HL-60 (cell line): ENCODE data around the gene CYP2J2.

Experiments used
- DNase-seq, 2 experiments: peaks; one replicate each; pipeline ENCODE4 v3.0.0-alpha.2; 2010 to 2020; ENCODE audit warnings: low read depth in 1 of 2, low spot score in 1 of 2
- H3K27ac ChIP-seq: fragments of 250-450 bp; sonication (Bioruptor Pico); replicated peaks from 2 replicates; pipeline ENCODE4 v1.5.1; 2020; ENCODE audit warnings: mild to moderate bottlenecking, moderate library complexity
- H3K27me3 ChIP-seq: fragments of 250-450 bp; sonication (Bioruptor Pico); 2 replicates; pipeline ENCODE4 v1.5.1; 2021; ENCODE audit warnings: mild to moderate bottlenecking, moderate library complexity; ENCODE audit not compliant: insufficient read depth, poor library complexity, severe bottlenecking
- H3K4me3 ChIP-seq: replicated peaks from 2 replicates; pipeline ENCODE4 v1.5.1; 2011; ENCODE audit warnings: mild to moderate bottlenecking, control low read depth, low read length; ENCODE audit not compliant: insufficient read depth
- GABPA ChIP-seq: IDR thresholded peaks from 2 replicates; pipeline ENCODE4 v1.6.1; 2012; ENCODE audit warnings: low read depth
- POLR2AphosphoS5 ChIP-seq: IDR thresholded peaks from 2 replicates; pipeline ENCODE4 v1.6.1; 2012; ENCODE audit warnings: low read depth
- REST ChIP-seq: IDR thresholded peaks from 2 replicates; pipeline ENCODE4 v1.6.1; 2012; ENCODE audit warnings: low read depth; ENCODE audit not compliant: insufficient replicate concordance
- SPI1 ChIP-seq: IDR thresholded peaks from 2 replicates; pipeline ENCODE4 v1.6.1; 2012; ENCODE audit warnings: low read depth, mild to moderate bottlenecking, borderline replicate concordance
- TF ChIP-seq, protein P1 (sequence below): IDR thresholded peaks from one replicate; pipeline ENCODE4 v1.5.1; 2011; ENCODE audit warnings: low read length, control low read depth, inconsistent platforms; ENCODE audit not compliant: insufficient read depth

Gene CYP2J2

GRCh38 chr1:59952065-59952464 lies 25.5 kb upstream of the CYP2J2 start:
- TF ChIP-seq REST (no peak), POLR2AphosphoS5 (no peak), GABPA (no peak), SPI1 (no peak)
- TF ChIP-seq, protein P1, sequence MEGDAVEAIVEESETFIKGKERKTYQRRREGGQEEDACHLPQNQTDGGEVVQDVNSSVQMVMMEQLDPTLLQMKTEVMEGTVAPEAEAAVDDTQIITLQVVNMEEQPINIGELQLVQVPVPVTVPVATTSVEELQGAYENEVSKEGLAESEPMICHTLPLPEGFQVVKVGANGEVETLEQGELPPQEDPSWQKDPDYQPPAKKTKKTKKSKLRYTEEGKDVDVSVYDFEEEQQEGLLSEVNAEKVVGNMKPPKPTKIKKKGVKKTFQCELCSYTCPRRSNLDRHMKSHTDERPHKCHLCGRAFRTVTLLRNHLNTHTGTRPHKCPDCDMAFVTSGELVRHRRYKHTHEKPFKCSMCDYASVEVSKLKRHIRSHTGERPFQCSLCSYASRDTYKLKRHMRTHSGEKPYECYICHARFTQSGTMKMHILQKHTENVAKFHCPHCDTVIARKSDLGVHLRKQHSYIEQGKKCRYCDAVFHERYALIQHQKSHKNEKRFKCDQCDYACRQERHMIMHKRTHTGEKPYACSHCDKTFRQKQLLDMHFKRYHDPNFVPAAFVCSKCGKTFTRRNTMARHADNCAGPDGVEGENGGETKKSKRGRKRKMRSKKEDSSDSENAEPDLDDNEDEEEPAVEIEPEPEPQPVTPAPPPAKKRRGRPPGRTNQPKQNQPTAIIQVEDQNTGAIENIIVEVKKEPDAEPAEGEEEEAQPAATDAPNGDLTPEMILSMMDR: no peak
- no peak for DNase-seq
- no peaks in the 10 kb centered on the region for H3K27me3 ChIP-seq
- H3K4me3 ChIP-seq: no peak overlapping the region
- H3K27ac ChIP-seq: no peak overlapping the region

DNA sequence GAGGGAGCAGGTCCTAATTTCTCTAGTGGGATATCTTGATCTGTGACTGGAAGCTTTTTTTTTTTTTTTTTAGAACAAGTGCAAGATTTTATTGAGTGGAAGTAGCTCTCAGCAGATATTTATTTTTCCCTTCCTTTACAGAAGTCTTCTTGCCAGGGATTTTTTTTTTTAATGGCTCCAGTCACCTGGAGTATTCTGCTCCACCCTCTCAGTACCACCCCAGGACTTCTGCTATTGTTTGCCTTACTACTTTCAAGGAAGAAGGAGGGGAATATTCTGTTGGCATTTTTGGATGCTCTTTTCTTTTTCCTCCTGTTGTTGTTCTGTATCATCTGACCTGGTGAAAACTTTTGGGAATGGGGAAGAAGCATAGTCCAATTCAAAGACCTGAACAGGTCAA lies 23.1 kb upstream of the CYP2J2 start:
- no peak for DNase-seq
- no peak overlapping the region for H3K4me3 ChIP-seq
- TF ChIP-seq GABPA (no peak), SPI1 (no peak), REST (no peak), POLR2AphosphoS5 (no peak)
- TF ChIP-seq, protein P1: no peak
- H3K27me3 ChIP-seq: no peaks in the 10 kb centered on the region
- H3K27ac ChIP-seq: no peak overlapping the region

DNA sequence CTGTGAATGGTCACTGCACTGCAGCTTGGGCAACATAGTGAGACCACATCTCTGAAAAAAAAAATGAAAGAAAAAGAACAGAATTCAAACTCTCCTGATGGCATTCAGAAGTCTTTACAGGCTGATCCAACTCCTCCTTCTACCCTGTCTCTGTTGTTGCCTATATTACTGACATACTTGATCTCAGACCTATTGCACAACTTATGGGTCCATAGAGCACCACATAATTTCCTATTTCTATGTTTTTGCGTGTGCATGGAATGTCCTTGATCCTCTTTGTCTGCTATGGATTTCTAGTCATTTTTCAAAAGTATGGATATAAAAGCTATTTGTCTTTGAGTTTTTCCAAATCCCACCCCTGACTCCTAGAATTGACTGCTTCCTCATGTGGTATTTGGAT lies 22.4 kb upstream of the CYP2J2 start:
- Histone ChIP-seq H3K4me3 (no peak overlapping the region), H3K27ac (no peak overlapping the region), H3K27me3 (no peaks in the 10 kb centered on the region)
- DNase-seq: no peak
- TF ChIP-seq GABPA (no peak), REST (no peak), SPI1 (no peak), POLR2AphosphoS5 (no peak)
- TF ChIP-seq, protein P1: no peak
